IMR-90 (cell line): ENCODE measurements around the gene CGNL1. TPM values are rescaled to one million over a fixed set of nuclear protein-coding genes. Genes with fewer than 3 reads are reported as not detected.

Source experiments
- ATAC-seq: fragments of 200-7000 bp; cut with Tn5 transposase; 2 replicates; pipeline ENCODE4 v1.9.1; 2020; ENCODE audit warnings: low read depth, mild to moderate bottlenecking, moderate library complexity
- BruUV-seq: library from RNA; stranded (reverse); fragments of 400-500 nt; replicated peaks from 2 replicates; lab custom pipeline; 2021; lab: Mats Ljungman, UMichigan
- CTCF ChIA-PET: fragments of 300-600 bp; formaldehyde crosslinking; extraction: SDS; loops from one replicate; lab custom pipeline; 2021; ENCODE audit warnings: antibody characterized with exemption; lab: Yijun Ruan, JAX
- POLR2A ChIA-PET: fragments of 300-600 bp; sonication (Branson Sonifier 250); formaldehyde crosslinking; loops from one replicate; lab custom pipeline; 2022; ENCODE audit warnings: antibody characterized with exemption; ENCODE audit not compliant: unreplicated experiment; lab: Charles Lee
- DNase-seq: peaks from one replicate; pipeline ENCODE4 v3.0.0; 2013
- H2AFZ ChIP-seq: replicated peaks from 2 replicates; pipeline ENCODE3; 2013; ENCODE audit warnings: low read length, mild to moderate bottlenecking; ENCODE audit not compliant: poor library complexity
- H2AK5ac ChIP-seq: 2 replicates; pipeline ENCODE4 v1.6.1; 2013; ENCODE audit warnings: low read depth, low read length, inconsistent platforms
- H2AK9ac ChIP-seq: replicated peaks from 2 replicates; pipeline ENCODE3; 2013; ENCODE audit warnings: mild to moderate bottlenecking, low read depth, low read length, moderate library complexity; ENCODE audit not compliant: poor library complexity
- H2BK120ac ChIP-seq: 2 replicates; pipeline ENCODE4 v1.6.1; 2013; ENCODE audit warnings: low read depth, low read length, inconsistent platforms
- H2BK15ac ChIP-seq: 3 replicates; pipeline ENCODE4 v1.6.1; 2013; ENCODE audit warnings: low read depth, low read length, inconsistent platforms
- H2BK20ac ChIP-seq: 2 replicates; pipeline ENCODE4 v1.6.1; 2013; ENCODE audit warnings: low read depth, mild to moderate bottlenecking, inconsistent platforms, low read length, moderate library complexity
- H2BK5ac ChIP-seq: 2 replicates; pipeline ENCODE4 v1.6.1; 2013; ENCODE audit warnings: mild to moderate bottlenecking, low read depth, low read length, inconsistent platforms; ENCODE audit not compliant: poor library complexity, severe bottlenecking
- H3K14ac ChIP-seq: replicated peaks from 2 replicates; pipeline ENCODE4 v1.6.1; 2013; ENCODE audit warnings: low read depth, low read length, inconsistent platforms
- H3K18ac ChIP-seq: 2 replicates; pipeline ENCODE4 v1.6.1; 2013; ENCODE audit warnings: low read depth, low read length, control low read depth
- H3K23ac ChIP-seq: 2 replicates; pipeline ENCODE4 v1.6.1; 2013; ENCODE audit warnings: low read depth, low read length, inconsistent platforms
- H3K27ac ChIP-seq: 2 replicates; pipeline ENCODE4 v1.5.1; 2013; ENCODE audit warnings: mild to moderate bottlenecking, control low read depth, low read length; ENCODE audit not compliant: insufficient read depth
- H3K27me3 ChIP-seq: 2 replicates; pipeline ENCODE4 v1.6.1; 2013; ENCODE audit warnings: low read length; ENCODE audit not compliant: control insufficient read depth, insufficient read depth
- H3K36me3 ChIP-seq: 2 replicates; pipeline ENCODE4 v1.6.1; 2013; ENCODE audit warnings: low read length, mixed read lengths; ENCODE audit not compliant: control insufficient read depth, insufficient read depth
- H3K4ac ChIP-seq: 2 replicates; pipeline ENCODE4 v1.6.1; 2013; ENCODE audit warnings: low read depth, low read length, inconsistent platforms
- H3K4me1 ChIP-seq: 2 replicates; pipeline ENCODE4 v1.6.1; 2013; ENCODE audit warnings: low read length, mixed read lengths; ENCODE audit not compliant: control insufficient read depth, insufficient read depth
- H3K4me2 ChIP-seq: 2 replicates; pipeline ENCODE4 v1.6.1; 2013; ENCODE audit warnings: low read depth, mild to moderate bottlenecking, control low read depth, low read length, moderate library complexity
- H3K4me3 ChIP-seq: 2 replicates; pipeline ENCODE4 v1.5.1; 2013; ENCODE audit warnings: low read depth, mild to moderate bottlenecking, control low read depth, low read length, moderate library complexity; ENCODE audit not compliant: insufficient read depth
- H3K56ac ChIP-seq: 2 replicates; pipeline ENCODE4 v1.6.1; 2013; ENCODE audit warnings: low read length, inconsistent platforms; ENCODE audit not compliant: insufficient read depth; ENCODE audit errors: extremely low read depth
- H3K79me1 ChIP-seq, 2 experiments: 2 replicates each; pipeline ENCODE4 v1.6.1; 2013; ENCODE audit warnings: low read length in 2 of 2, inconsistent platforms in 1 of 2, low read depth in 1 of 2
- H3K9ac ChIP-seq: 2 replicates; pipeline ENCODE4 v1.6.1; 2013; ENCODE audit warnings: low read depth, low read length, control low read depth
- H3K9me1 ChIP-seq: 2 replicates; pipeline ENCODE4 v1.6.1; 2013; ENCODE audit warnings: low read length, inconsistent platforms; ENCODE audit not compliant: insufficient read depth
- H3K9me3 ChIP-seq: 2 replicates; pipeline ENCODE4 v1.6.1; 2013; ENCODE audit warnings: low read length; ENCODE audit not compliant: control insufficient read depth, insufficient read depth
- H4K20me1 ChIP-seq: 2 replicates; pipeline ENCODE4 v1.6.1; 2013; ENCODE audit warnings: low read length, inconsistent platforms; ENCODE audit not compliant: insufficient read depth
- H4K5ac ChIP-seq: 2 replicates; pipeline ENCODE4 v1.6.1; 2013; ENCODE audit warnings: mild to moderate bottlenecking, low read depth, low read length, control low read depth
- H4K8ac ChIP-seq, 2 experiments: 2 replicates each; pipeline ENCODE4 v1.6.1; 2013; ENCODE audit warnings: low read depth in 2 of 2, low read length in 2 of 2, control low read depth in 1 of 2, inconsistent platforms in 1 of 2
- H4K91ac ChIP-seq: 2 replicates; pipeline ENCODE4 v1.6.1; 2013; ENCODE audit warnings: low read depth, low read length, inconsistent platforms; ENCODE audit not compliant: insufficient read depth
- FOS ChIP-seq: fragments of 150-350 bp; IDR thresholded peaks from 2 replicates; pipeline ENCODE4 v1.6.1; 2016; ENCODE audit warnings: low read depth, low read length
- MAFK ChIP-seq: IDR thresholded peaks from 2 replicates; pipeline ENCODE4 v1.6.1; 2012; ENCODE audit warnings: low read depth, low read length, improper control_type of control experiment
- NFE2L2 ChIP-seq: fragments of 150-350 bp; IDR thresholded peaks from 2 replicates; pipeline ENCODE4 v1.6.1; 2016; ENCODE audit warnings: low read depth, mild to moderate bottlenecking, low read length
- WGBS, 2 experiments: methylation state at CpG; one replicate each; pipeline versions ENCODE4 v1.1.5 to v1.1.7; 2013; ENCODE audit warnings: missing lambda C conversion rate in 2 of 2; ENCODE audit not compliant: insufficient read length in 1 of 2; ENCODE audit errors: extremely low coverage in 2 of 2; 5-methylcytosine and 5-hydroxymethylcytosine counted together
- dilution Hi-C: fragments of 300-500 bp; cut with HindIII; formaldehyde crosslinking; loops from one replicate; pipeline ENCODE4 v1.14.3; 2018; ENCODE audit warnings: low sequenced_read_pairs; ENCODE audit not compliant: unreplicated experiment
- in situ Hi-C: fragments of 300-500 bp; cut with MboI; formaldehyde crosslinking; loops from 3 replicates; pipeline ENCODE4 v1.14.3; 2019; ENCODE audit warnings: low sequenced_read_pairs, inconsistent platforms, mixed read lengths
- intact Hi-C: fragments of 100-400 bp; cut with micrococcal nuclease; formaldehyde crosslinking; loops from 2 replicates; pipeline ENCODE4 v1.10.0; 2022
- polyA plus RNA-seq, 3 experiments: library from polyadenylated mRNA; depleted of rRNA; stranded (reverse); fragments of >200 nt; gene quantifications; 2 replicates each; pipeline ENCODE4 v1.2.3, GENCODE V29; 2012; ENCODE audit warnings: low replicate concordance in 1 of 3
- total RNA-seq: library from RNA; depleted of rRNA; stranded (reverse); fragments of >200 nt; gene quantifications from 2 replicates; pipeline ENCODE4 v1.2.3, GENCODE V29; 2012

Gene CGNL1
- total and polyA plus RNA-seq, 2 of the 4 experiments (the other 2 are of a cell fraction) = 0.07 to 0.18 TPM

- no peak overlapping the region for H3K9ac ChIP-seq
- H4K20me1 ChIP-seq = no peaks in the 10 kb centered on the region
- WGBS, 2 experiments = no CpG with 5 or more reads among the region's 5 CpGs
- H3K27me3 ChIP-seq = peaks cover 2% of the 10 kb centered on the region; the same call in 1 of the 2 replicates
- H3K23ac ChIP-seq = no peak overlapping the region
- intact Hi-C loops = no loop called here
- H4K91ac ChIP-seq = no peak overlapping the region
- no peaks in the 10 kb centered on the region for H3K36me3 ChIP-seq
- CTCF ChIA-PET = interaction anchor here (0.9 to 1.1 kb wide), 3 partner anchors 8 to 14 kb away, joined by 3 read pairs; no protein-coding TSS in a partner anchor
- ATAC-seq (no peak), DNase-seq (no peak)
- dilution Hi-C loops = no loop called here
- H2AK5ac ChIP-seq = no peak overlapping the region
- no peak overlapping the region for H3K14ac ChIP-seq
- H3K18ac ChIP-seq = no peak overlapping the region
- H3K9me3 ChIP-seq = no peaks in the 10 kb centered on the region
- H2BK120ac ChIP-seq = no peak overlapping the region
- H2BK15ac ChIP-seq = no peak overlapping the region
- H2BK20ac ChIP-seq = no peak overlapping the region
- H4K5ac ChIP-seq = no peak overlapping the region; the same call in 1 of the 2 replicates
- H3K27ac ChIP-seq = no peak overlapping the region
- H2BK5ac ChIP-seq = no peak overlapping the region
- in situ Hi-C loops = no loop called here
- no peak overlapping the region for H2AFZ ChIP-seq
- no peak overlapping the region for H4K8ac ChIP-seq
- BruUV-seq = no TSS peak
- H3K4me1 ChIP-seq = no peaks in the 10 kb centered on the region
- POLR2A ChIA-PET = no interaction called here
- no peaks in the 10 kb centered on the region for H3K9me1 ChIP-seq
- H3K4ac ChIP-seq = no peak overlapping the region
- H3K4me3 ChIP-seq = no peak overlapping the region
- no peaks in the 10 kb centered on the region for H3K79me1 ChIP-seq
- H3K56ac ChIP-seq = no peak overlapping the region
- TF ChIP-seq NFE2L2 (no peak), FOS (no peak), MAFK (no peak)
- H3K4me2 ChIP-seq = no peak overlapping the region
- H2AK9ac ChIP-seq = no peak overlapping the region
Observed at GRCh38 chr15:57444877-57445513, 68.7 kb downstream of the CGNL1 start.
